GM19468 (cell line): Measurements from ENCODE around the gene DNA2.
A peak's percentile ranks its signal among the peaks of the same experiment; 100 is the strongest.
"Not testable (repeated sequence)": the region's sequence is repeated elsewhere in the genome, so short reads cannot be mapped to it uniquely, and the experiment has no call there.

Experiments used
- ATAC-seq: cut with Tn5 transposase; IDR thresholded peaks from one replicate; pipeline ENCODE4 v1.9.1; 2021; ENCODE audit warnings: mild to moderate bottlenecking, moderate library complexity, moderate number of reproducible peaks; ENCODE audit not compliant: unreplicated experiment; ENCODE audit errors: extremely low read depth

The DNA2 gene

GRCh38 chr10:68449698-68450097 is 22.1 kb downstream of the DNA2 start:
- ATAC-seq, result not testable (repeated sequence)

GRCh38 chr10:68446179-68446578 is 25.6 kb downstream of the DNA2 start:
- no peak for ATAC-seq

GRCh38 chr10:68442971-68443370 is 28.8 kb downstream of the DNA2 start:
- ATAC-seq, result no peak

GRCh38 chr10:68440898-68441297 is 30.9 kb downstream of the DNA2 start:
- ATAC-seq, result no peak

GRCh38 chr10:68435803-68436202 is 36.0 kb downstream of the DNA2 start:
- ATAC-seq, result no peak

GRCh38 chr10:68434657-68435056 is 37.1 kb downstream of the DNA2 start:
- ATAC-seq, result no peak

- no peak for ATAC-seq
Measured at GRCh38 chr10:68428396-68429104, 43.2 kb downstream of the DNA2 start.

GRCh38 chr10:68424454-68425014 is 47.2 kb downstream of the DNA2 start:
- no peak for ATAC-seq

- no peak for ATAC-seq
Measured at GRCh38 chr10:68423522-68423921, 48.3 kb downstream of the DNA2 start.

GRCh38 chr10:68419376-68419775 is 52.4 kb downstream of the DNA2 start:
- no peak for ATAC-seq

- no peak for ATAC-seq
Measured at GRCh38 chr10:68408898-68409518, 62.8 kb downstream of the DNA2 start.

- peak; percentile 92 for ATAC-seq
Measured at GRCh38 chr10:68406815-68407548, 64.8 kb downstream of the DNA2 start, which contains the start of gene RUFY2. TSS of gene RUFY2 (minus strand) at chr10:68407277. CDS start at chr10:68407189, 88 bp downstream.

- ATAC-seq, result no peak
Measured at GRCh38 chr10:68406111-68406814, 65.5 kb downstream of the DNA2 start.

GRCh38 chr10:68403701-68404100 is 68.1 kb downstream of the DNA2 start:
- ATAC-seq, result no peak

- no peak for ATAC-seq
Measured at GRCh38 chr10:68402276-68402675, 69.5 kb downstream of the DNA2 start.

GRCh38 chr10:68397005-68397404 is 74.8 kb downstream of the DNA2 start:
- no peak for ATAC-seq

GRCh38 chr10:68385740-68386139 is 86.0 kb downstream of the DNA2 start:
- no peak for ATAC-seq

GRCh38 chr10:68371604-68372003 is 100.2 kb downstream of the DNA2 start:
- ATAC-seq, result no peak

- ATAC-seq, result no peak
Measured at GRCh38 chr10:68367121-68367520, 104.7 kb downstream of the DNA2 start.

GRCh38 chr10:68366600-68366999 is 105.2 kb downstream of the DNA2 start:
- ATAC-seq, result no peak
